DMS53 (cell line): ENCODE results near the gene CLIP2.
A peak's percentile ranks its signal among the peaks of the same experiment; 100 is the strongest.
"Not testable (repeated sequence)": the region's sequence is repeated elsewhere in the genome, so short reads cannot be mapped to it uniquely, and the experiment has no call there.

Experiments used
- DNase-seq: peaks from one replicate; lab custom pipeline; 2025; lab: John Stamatoyannopoulos, UW

Gene CLIP2

DNA sequence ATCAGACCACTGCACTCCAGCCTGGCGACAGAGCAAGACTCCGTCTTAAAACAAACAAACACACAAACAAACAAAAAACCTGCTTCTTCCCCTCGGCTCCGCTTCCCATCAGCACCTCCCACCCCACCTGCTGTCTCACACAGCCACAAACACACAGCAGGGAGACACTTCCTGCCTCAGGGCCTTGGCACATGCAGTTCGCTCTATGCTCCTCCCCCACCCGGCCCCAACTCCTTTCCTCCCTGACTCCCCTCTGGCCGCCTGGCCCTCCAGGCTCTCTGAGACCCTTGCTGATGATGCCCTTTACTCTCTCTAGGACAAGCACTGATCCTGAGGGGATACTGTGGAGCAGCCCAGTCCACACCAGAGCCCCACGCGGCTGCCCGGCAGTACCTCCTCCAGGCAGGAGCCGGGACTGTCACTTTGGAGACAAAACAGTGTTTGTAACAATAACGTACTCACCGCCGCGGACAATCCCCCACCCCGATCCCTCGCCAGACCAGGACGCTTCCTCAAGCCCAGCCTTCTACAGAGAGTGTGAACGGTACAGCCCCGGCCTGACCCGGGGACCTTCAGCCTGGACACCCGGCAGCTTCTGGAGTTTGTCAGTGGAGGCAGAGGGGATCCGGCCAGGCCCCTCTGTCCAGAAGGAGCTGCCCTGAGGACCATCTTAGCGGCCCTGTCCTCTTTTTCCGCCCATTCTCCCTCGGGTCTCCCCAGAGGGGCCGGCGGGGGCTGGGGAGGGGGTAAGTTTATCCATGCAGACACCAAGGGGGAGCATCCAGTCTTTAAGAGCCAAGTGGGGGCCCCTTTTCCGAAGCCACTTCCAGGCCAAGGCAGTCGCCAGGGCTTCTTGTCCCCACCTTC lies 114.5 kb downstream of the CLIP2 start:
- DNase-seq: no peak

DNA sequence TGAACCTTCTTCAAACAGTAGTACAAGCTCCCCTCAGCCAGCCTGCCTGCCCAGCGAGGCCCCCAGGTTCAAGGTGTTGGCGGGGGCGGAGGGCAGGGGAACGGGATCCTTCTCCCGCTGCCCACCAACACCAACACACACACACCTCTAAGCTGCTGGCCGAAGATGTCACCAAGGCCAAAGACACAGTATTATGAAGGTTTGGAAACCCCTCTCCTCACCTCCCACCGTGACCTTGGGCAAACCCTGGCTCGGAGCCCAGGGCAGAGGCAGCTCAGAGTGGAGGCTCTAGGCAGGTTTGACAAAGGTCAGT lies 115.1 kb downstream of the CLIP2 start:
- no peak for DNase-seq

DNA sequence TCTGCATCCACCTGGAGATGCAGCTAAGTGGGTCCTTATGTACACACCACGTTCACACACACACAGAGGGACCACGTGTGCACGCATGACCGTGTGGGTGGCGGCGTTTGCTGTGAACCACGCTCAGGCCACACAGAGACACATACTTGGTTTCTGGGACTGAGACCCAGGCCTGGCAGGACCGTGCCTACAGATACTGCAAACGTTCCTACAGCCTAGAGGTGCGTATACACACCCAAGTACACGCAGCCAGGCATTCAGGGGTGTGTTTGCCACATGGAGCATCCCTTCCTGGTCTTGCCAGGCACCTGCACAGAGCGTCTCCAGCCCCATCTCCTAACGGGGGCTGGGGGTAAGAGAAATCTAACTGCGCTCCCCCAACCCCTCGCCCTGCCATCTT lies 115.5 kb downstream of the CLIP2 start:
- DNase-seq: no peak

DNA sequence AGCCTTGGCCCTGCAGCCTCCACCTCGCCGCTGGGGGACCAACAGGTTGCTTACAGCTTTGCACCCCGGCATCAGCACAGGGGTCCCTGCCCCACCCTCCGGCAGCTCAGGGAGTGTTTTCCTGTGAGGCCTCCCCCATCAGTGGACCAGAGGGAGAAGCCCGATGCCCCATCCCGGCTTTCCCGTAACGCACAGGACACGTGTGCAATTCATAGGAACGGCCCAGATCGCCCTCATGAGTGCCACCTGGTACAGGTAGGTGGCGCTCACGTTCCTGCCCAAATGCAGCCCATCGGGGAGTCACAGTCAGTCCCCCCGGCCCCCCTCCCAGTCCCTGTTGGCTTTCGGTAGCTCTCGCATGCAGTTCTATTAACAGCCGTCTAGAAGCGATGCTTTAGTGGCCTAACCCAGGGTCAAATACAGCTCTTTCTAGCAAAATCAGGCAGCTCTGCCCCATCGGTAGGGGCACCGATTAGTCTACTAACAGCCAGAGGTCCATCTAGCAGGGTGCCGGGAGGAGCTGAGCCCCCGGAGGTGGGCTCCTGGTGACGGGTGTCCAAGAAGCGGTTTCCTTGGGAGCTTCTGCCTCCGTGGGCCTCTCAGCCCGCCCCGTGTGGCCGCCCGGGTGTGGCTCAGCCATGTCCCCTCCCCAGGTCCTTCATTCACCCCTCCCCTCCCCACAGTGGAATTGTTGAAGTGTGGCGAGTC lies 116.1 kb downstream of the CLIP2 start:
- peak; percentile 87 for DNase-seq

DNA sequence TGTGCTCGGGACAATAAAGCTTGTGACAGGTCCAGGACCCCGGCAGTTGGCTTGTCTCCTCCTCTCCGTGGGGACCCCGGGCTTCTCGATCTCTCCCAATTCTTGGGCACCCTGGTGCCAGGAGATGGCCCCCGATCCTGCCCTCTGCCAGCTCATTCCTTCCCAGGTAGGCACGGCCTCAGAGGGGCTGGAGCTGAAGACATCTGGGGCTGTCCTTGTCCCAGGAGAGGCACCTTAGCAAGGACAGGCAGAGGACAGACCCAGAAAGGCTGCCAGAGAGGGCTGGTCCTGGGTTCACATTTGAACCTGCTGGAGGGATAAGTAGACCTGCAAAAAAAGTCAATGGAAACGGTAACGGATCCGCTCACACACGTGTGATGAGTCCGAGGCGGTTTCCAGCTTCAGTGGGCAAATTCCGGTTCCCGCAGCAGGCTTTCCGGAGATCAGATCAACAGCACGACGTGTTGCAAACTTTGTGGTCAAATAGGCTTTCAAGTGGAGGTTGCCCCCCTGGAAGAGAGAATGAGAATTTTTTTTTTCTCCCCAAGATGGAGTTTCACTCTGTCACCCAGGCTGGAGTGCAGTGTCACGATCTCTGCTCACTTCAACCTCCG lies 116.8 kb downstream of the CLIP2 start:
- DNase-seq: no peak

DNA sequence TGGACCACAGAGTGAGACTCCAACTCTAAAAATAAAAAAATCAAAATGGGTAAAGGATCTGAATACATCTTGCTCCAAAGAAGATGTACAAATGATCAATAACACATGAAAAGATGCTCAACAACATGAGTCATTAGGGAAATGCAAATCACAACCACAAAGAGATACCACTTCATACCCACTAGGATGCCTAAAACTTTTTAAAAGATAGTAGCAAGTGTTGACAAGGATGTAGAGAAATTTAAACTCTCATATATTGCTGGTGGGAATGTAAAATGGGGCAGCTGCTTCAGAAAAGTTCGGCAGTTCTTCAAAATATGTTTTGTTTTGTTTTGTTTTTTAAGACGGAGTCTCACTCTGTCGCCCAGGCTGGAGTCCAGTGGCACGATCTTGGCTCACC lies 118.8 kb downstream of the CLIP2 start:
- no peak for DNase-seq

DNA sequence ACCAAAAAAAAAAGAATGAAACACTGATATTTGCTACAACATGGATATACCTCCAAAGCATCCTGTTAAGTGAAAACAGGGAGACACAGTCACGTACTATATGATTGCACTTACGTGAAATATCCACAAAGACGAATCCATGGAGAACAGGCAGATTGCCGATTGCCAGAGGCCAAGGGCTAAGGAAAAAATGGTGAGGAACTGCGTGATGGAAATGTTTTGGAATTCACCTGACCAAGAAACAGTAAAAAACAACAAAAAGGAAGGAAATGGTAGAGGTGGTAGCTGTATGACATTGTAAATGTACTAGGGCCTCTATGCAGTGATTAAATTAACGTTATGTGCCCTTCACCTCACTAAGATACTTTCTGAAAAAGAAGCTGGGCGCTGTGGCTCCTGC lies 120.4 kb downstream of the CLIP2 start:
- no peak for DNase-seq

DNA sequence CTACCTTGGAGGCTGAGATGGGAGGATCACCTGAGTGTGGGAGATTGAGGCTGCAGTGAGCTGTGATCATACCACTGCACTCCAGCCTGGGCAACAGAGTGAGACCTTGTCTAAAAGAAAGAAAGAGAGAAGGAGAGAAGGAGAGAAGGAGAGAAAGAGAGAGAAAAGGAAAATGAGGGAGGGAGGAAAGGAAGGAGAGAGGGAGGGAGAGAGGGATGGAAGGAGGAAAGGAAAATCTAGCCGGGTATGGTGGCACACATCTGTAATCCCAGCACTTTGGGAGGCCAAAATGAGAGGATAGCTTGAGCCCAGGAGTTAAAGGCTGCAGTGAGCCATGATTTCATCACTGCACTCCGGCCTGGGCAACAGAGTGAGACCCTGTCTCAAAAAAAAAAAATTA lies 121.6 kb downstream of the CLIP2 start:
- no peak for DNase-seq

DNA sequence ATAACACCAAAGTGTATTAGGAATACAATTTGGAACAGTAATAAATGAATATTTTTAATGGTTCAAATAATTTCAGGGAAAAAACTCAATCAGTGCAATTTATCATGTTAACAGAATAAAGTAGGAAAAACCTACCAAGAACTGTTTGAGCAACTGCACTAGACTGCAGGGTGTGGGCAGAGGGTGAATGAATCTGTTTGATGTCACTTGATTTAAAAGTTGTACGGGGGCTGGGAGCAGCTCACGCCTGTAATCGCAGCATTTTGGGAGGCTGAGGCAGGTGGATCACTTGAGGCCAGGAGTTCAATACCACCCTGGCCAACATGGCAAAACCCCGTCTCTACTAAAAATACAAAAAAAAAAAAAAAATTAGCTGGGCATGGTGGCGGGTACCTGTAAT lies 122.4 kb downstream of the CLIP2 start:
- not testable (repeated sequence) for DNase-seq

DNA sequence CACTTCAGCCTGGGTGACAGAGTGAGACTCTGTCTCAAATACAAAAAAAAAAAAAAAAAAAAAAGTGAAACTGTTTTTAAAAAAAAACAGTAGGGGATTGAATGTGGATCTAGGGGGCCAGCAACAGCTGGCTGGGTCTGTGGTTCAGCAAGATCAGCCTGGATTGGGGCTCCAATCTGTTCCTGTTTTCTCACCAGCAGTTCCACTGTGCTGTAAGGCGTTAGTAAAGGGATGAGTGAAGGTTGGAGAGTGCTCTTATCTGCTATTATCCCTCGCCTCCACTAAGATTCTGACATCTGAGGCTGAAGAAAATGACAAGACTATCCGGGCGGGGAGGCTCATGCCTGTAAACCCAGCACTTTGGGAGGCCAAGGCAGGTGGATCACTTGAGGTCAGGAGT lies 122.8 kb downstream of the CLIP2 start:
- DNase-seq: no peak

DNA sequence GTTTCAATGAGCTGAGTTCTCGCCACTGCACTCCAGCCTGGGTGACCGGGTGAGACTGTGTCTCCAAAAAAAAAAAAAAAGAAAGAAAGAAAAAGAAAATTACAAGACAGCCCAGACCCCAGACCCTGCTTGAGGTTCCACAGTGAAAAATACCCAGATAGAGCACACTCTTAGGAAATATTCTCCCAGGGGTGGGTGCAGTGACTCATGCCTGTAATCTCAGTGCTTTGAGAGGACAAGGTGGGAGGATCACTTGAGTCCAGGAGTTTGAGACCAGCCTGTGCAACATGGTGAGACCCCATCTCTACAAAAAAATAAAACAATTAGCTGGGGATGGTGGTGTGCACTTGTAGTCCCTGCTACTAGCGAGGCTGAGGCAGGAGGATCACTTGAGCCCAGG lies 123.4 kb downstream of the CLIP2 start:
- DNase-seq: no peak

DNA sequence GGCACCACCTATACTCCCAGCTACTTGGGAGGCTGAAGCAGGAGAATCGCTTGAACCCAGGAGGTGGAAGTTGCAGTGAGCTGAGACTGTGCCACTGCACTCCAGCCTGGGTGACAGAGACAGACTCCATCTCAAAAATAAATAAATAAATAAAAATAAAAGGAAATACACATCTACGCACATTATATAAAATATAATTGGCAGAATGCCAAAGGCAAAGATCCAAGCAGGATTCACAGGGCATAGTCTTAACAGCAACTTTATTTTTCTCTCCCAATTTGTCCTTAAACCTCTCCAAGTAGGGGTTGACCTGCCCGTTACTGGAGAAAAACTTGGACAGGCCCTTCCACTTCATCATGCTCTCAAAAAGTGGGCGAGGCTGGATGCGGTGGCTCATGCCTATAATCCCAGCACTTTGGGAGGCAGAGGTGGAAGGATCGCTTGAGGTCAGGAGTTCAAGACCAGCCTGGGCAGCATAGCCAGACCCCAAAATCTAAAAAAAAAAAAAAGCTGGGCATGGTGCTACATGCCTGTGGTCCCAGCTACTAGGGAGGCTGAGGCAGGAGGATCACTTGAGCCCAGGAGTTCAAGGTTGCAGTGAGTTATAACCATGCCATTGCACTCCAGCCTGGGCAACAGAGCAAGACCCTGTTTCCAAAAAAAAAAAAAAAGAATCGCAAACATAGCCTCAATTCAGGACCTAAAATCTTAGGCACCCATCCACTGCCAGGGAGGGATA lies 125.6 kb downstream of the CLIP2 start:
- not testable (repeated sequence) for DNase-seq

DNA sequence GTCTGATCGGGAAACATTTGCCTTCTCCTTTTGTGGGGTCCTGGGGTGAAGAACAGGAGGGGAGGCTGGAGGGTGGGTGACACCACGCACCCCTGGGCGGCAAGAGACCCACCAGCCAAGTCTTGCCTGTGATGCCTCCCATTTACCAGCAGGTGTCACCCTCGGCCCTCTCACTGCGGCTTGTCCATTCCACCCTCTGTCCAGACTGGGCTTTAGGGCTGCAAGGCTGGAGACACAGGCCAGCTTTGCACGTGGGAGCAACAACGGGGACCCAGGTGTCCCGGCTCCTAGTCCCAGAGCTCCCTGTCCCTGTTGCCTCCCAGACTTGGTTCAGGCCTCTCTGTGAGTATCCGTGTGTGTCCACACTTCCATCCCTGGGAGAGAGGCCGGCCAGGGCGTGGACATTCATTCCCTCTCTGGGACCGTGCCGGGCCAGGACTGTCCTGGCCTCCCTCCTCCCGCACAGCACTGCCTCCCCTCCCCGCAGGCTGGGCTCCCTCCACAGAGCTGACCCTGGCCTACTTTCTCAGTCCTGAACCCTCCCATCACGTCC lies 128.3 kb downstream of the CLIP2 start:
- peak; percentile 82 for DNase-seq

DNA sequence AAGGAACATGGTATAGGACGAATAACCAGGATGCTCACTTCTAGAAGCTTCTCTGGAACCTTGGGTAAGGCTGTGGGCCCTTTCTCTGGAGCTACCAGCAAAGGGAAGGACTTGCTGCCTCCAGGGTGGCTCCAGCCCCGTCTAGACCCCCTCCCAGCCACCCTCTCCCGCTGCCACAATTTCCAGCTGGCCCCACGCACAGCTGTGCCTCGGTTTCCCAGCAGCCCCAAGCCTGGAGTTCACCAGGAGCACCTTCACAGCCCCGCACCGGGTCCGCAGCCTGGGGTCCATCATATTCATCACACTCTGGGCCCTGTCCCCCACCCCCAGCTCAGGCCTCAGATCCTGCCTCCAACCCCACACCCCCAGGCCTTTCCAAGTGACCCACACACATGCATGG lies 128.9 kb downstream of the CLIP2 start:
- no peak for DNase-seq

DNA sequence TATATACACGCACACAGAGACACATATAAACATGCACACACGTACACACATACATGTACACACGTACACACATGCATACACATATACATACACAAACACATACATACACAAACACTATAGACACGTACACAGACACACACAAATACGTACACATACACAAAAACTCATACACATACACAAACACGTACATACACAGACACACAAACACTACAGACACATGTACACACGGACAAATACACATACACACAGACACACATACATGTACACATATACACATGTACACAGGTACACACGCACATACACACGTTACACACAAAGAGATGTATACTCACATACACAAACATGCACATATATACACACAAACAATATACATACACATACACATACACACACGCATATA lies 129.3 kb downstream of the CLIP2 start:
- no peak for DNase-seq

DNA sequence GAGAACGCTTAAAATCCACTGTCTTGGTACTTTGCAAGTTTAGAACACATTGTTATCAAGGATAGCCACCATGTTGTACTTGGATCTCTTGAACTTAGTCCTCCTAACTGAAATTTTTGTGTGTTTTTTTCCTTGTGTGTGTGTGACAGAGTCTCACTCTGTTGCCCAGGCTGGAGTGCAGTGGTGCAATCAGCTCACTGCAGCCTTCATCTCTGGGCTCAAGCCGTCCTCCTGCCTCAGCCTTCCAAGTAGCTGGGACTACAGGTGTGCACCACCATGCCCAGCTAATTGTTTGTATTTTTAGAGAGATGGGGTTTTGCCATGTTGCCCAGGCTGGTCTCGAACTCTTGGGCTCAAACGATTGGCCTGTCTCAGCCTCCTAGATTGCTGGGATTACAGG lies 130.0 kb downstream of the CLIP2 start:
- DNase-seq: not testable (repeated sequence)

DNA sequence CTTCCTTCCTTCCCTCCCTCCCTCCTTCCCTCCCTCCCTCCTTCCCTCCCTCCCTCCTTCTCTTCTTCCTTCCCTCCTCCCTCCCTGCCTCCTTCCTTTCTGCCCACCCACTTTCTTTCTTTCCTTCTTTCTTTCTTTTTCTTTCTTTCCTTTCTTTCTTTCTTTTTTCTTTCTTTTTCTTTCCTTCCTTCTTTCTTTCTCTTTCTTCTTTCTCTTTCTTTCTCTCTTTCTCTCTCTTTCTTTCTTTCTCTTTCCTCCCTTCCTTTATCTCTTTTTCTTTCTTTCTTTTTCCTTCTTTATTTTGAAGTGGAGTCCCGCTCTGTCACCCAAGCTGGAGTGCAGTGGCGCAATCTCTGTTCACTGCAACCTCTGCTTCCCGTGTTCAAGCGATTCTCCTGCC lies 130.8 kb downstream of the CLIP2 start:
- no peak for DNase-seq

DNA sequence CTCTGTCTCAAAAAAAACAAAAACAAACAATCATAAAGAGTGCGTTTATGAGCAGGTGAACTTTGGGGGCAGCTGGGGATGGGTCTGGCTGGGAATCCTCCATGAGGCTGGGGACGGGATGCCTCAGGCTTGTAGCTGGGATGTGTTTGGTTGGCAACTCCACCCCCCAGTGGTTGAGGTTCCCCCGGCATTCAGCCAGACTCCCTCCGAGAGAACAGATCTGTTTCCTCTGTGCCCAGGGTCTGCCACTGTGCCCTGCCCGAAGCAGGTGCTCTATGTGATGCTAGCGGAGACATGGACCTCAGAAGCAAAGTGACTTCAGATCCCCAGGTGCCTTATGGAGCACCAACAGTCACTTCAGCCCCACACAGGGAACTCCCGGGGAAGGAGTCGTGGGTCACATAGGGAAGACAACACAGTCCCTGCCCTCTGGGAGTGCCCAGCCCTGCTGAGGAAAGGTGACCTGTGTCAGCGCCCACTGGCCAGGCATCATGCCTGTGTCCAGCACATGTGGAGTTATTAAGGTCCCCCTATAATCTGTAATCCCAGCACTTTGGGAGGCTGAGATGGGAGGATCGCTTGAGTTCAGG lies 135.2 kb downstream of the CLIP2 start:
- no peak for DNase-seq

DNA sequence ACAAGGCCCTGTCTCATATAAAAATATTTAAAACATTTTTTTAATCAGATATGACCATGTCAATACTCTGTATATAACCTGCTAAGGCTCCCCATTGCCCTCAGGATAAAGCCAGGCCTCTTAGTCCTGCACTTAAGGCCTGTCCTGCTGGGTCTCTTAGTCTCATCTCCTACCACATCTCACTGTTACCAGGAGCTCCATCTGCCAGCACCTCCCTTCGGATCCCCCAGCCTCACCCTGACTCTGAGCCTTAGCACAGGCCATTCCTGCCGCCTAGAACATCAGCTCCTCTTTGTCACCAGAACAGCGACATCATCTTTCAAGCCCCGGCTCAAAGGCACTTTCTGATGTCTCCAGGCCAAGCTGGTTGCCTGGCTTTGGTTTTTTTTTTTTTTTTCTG lies 138.8 kb downstream of the CLIP2 start:
- no peak for DNase-seq

DNA sequence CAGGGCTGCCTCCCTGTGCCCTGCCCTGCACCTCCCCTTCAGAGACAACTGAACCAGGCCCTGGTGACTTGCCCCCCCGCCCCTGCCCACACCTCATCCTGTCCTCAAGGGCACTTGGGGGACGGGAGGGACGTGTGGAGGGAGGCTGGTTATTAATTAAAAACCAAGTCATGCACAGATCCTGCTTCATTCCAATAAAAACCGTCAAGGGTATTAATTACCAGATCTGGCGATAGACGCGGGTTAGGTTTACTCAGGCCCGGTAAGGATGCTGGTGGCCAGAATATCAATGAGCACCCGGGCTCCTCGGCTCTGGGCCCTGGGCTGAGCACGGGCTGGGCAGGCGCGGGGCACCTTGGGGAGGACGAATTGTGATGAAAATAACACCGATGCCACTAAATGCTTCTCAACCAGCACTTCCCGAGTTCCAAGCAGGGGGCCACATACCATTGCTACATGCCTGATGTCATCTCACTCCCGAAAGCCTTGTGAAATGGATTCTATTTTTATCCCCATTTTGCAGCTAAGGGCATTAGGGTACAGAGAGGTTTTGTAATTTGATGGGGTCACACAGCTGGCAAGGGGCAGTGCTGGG lies 140.0 kb downstream of the CLIP2 start:
- peak; percentile 71 for DNase-seq

DNA sequence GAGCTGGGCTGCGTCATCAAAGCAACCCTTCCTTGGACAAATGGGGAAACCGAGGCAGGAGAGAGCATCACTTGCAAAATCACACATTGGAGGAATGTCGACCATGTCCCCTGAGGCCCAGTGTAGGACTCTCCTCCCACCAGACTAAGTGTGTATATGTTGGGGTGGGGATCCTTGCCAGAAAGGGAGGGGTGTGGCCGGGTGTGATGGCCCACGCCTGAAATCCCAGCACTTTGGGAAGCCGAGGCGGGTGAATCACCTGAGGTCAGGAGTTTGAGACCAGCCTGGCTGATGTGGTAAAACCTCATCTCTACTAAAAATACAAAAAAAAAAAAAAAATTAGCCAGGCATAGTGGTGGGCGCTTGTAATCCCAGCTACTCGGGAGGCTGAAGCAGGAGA lies 141.2 kb downstream of the CLIP2 start:
- DNase-seq: not testable (repeated sequence)
